PC-3 (cell line): ENCODE results near the gene FNDC10. TPM values are rescaled to one million over a fixed set of nuclear protein-coding genes. Genes with fewer than 3 reads are reported as not detected.
A peak's percentile ranks its signal among the peaks of the same experiment; 100 is the strongest.

Experiments used
- ATAC-seq: fragments of 200-7000 bp; cut with Tn5 transposase; 2 replicates; pipeline ENCODE4 v1.9.1; 2020; ENCODE audit warnings: mild to moderate bottlenecking, moderate library complexity
- BruUV-seq: library from RNA; stranded (reverse); fragments of 400-500 nt; replicated peaks from 2 replicates; lab custom pipeline; 2021; lab: Mats Ljungman, UMichigan
- CTCF ChIA-PET: fragments of 300-600 bp; sonication (Branson Sonifier 250); formaldehyde crosslinking; loops from one replicate; lab custom pipeline; 2022; ENCODE audit warnings: antibody characterized with exemption; lab: Charles Lee
- POLR2A ChIA-PET: fragments of 300-600 bp; sonication (Branson Sonifier 250); formaldehyde crosslinking; loops from one replicate; lab custom pipeline; 2022; ENCODE audit warnings: antibody characterized with exemption; ENCODE audit not compliant: unreplicated experiment; lab: Charles Lee
- DNase-seq: peaks from one replicate; pipeline ENCODE4 v3.0.0-alpha.2; 2015
- H2AFZ ChIP-seq: fragments of 300-600 bp; sonication (generic); 2 replicates; pipeline ENCODE4 v1.6.0; 2016; ENCODE audit warnings: antibody characterized with exemption, low read length
- H3F3A ChIP-seq: fragments of 300-600 bp; sonication (generic); one replicate; pipeline ENCODE4 v1.6.0; 2017; ENCODE audit warnings: antibody characterized with exemption, low read length, control low read depth, mild to moderate bottlenecking; ENCODE audit not compliant: unreplicated experiment
- H3K27ac ChIP-seq: fragments of 300-600 bp; sonication (generic); 2 replicates; pipeline ENCODE4 v1.5.1; 2016; ENCODE audit warnings: mild to moderate bottlenecking, low read length
- H3K27me3 ChIP-seq: fragments of 300-600 bp; sonication (generic); 2 replicates; pipeline ENCODE4 v1.6.1; 2016; ENCODE audit warnings: low read length, mixed read lengths
- H3K36me3 ChIP-seq: fragments of 300-600 bp; sonication (generic); 2 replicates; pipeline ENCODE4 v1.6.1; 2016; ENCODE audit warnings: low read depth, mixed run types, low read length, mixed read lengths
- H3K4me1 ChIP-seq: fragments of 300-600 bp; sonication (generic); 2 replicates; pipeline ENCODE4 v1.5.1; 2016; ENCODE audit warnings: low read length; ENCODE audit not compliant: insufficient read depth
- H3K4me2 ChIP-seq: fragments of 300-600 bp; sonication (generic); 2 replicates; pipeline ENCODE4 v1.6.0; 2016; ENCODE audit warnings: low read length
- H3K4me3 ChIP-seq: fragments of 300-600 bp; sonication (generic); 2 replicates; pipeline ENCODE4 v1.5.1; 2016; ENCODE audit warnings: mild to moderate bottlenecking, low read length, mixed read lengths
- H3K79me2 ChIP-seq: fragments of 300-600 bp; sonication (generic); 2 replicates; pipeline ENCODE4 v1.6.1; 2017; ENCODE audit warnings: low read length, mixed read lengths
- H3K9ac ChIP-seq: fragments of 300-600 bp; sonication (generic); 2 replicates; pipeline ENCODE4 v1.6.0; 2016; ENCODE audit warnings: mild to moderate bottlenecking, low read length
- H3K9me2 ChIP-seq: fragments of 300-600 bp; sonication (generic); replicated peaks from 2 replicates; pipeline ENCODE4 v1.6.1; 2016; ENCODE audit warnings: mixed run types, low read length, mixed read lengths
- H3K9me3 ChIP-seq: fragments of 300-600 bp; sonication (generic); 2 replicates; pipeline ENCODE4 v1.6.1; 2016; ENCODE audit warnings: low read length, mixed read lengths
- H4K20me1 ChIP-seq: fragments of 300-600 bp; sonication (generic); 2 replicates; pipeline ENCODE4 v1.6.1; 2016; ENCODE audit warnings: low read length, mixed read lengths
- CTCF ChIP-seq: fragments of 300-600 bp; sonication (generic); conservative IDR thresholded peaks from 2 replicates; pipeline ENCODE4 v1.5.1; 2017; ENCODE audit warnings: antibody characterized with exemption, low read depth, mild to moderate bottlenecking, low read length
- EZH2 ChIP-seq: fragments of 300-600 bp; sonication (generic); IDR thresholded peaks from one replicate; pipeline ENCODE4 v1.6.1; 2017; ENCODE audit warnings: antibody characterized with exemption, mild to moderate bottlenecking, low read length; ENCODE audit not compliant: unreplicated experiment
- EZH2phosphoT487 ChIP-seq: fragments of 300-600 bp; sonication (generic); IDR thresholded peaks from 2 replicates; pipeline ENCODE4 v1.6.1; 2018; ENCODE audit warnings: mild to moderate bottlenecking, antibody characterized with exemption, low read length, borderline replicate concordance
- intact Hi-C: fragments of 100-400 bp; cut with micrococcal nuclease; formaldehyde crosslinking; loops from 2 replicates; pipeline ENCODE4 v1.9.0; 2023
- total RNA-seq: library from RNA; depleted of rRNA; stranded (reverse); fragments of >200 nt; gene quantifications from 2 replicates; pipeline ENCODE4 v1.2.3, GENCODE V29; 2014

The FNDC10 gene
- total RNA-seq, 1 experiment from 2014 or later, result 8.8 TPM

- no peak overlapping the region for H3K27ac ChIP-seq
- peaks cover 3% of the 10 kb centered on the region for H3F3A ChIP-seq
- no peak overlapping the region for H3K4me3 ChIP-seq
- H3K4me1 ChIP-seq, result peaks cover 25% of the 10 kb centered on the region
- no peak overlapping the region for H3K9ac ChIP-seq
- H3K9me2 ChIP-seq, result no peaks in the 10 kb centered on the region
- H3K27me3 ChIP-seq, result no peaks in the 10 kb centered on the region
- H3K79me2 ChIP-seq, result peaks cover 35% of the 10 kb centered on the region
- BruUV-seq, result no TSS peak
- no peak for TF ChIP-seq EZH2
- no peak for TF ChIP-seq CTCF
- TF ChIP-seq EZH2phosphoT487, result no peak
- DNase-seq (no peak), ATAC-seq (no peak)
- no peak overlapping the region for H2AFZ ChIP-seq
- no peaks in the 10 kb centered on the region; the same call in 1 of the 2 replicates for H3K36me3 ChIP-seq
- peaks cover 16% of the 10 kb centered on the region; the same call in 1 of the 2 replicates for H4K20me1 ChIP-seq
- ChIA-PET POLR2A (no interaction called here), CTCF (no interaction called here)
- no peaks in the 10 kb centered on the region for H3K9me3 ChIP-seq
- H3K4me2 ChIP-seq, result no peak overlapping the region
- intact Hi-C loops, result loop anchor here (10.0 kb wide), 1 partner anchor 554 kb away; no protein-coding TSS in a partner anchor
Measured at GRCh38 chr1:1618396-1619068, 18.6 kb upstream of the FNDC10 start.

- ATAC-seq (no peak), DNase-seq (no peak)
- peaks cover 16% of the 10 kb centered on the region; the same call in 1 of the 2 replicates for H4K20me1 ChIP-seq
- peaks cover 39% of the 10 kb centered on the region for H3K79me2 ChIP-seq
- H3K9me2 ChIP-seq, result no peaks in the 10 kb centered on the region
- intact Hi-C loops, result loop anchor here (10.0 kb wide), 1 partner anchor 553 kb away; no protein-coding TSS in a partner anchor
- H3K27me3 ChIP-seq, result no peaks in the 10 kb centered on the region
- no peak overlapping the region for H3K9ac ChIP-seq
- no peak overlapping the region for H2AFZ ChIP-seq
- POLR2A ChIA-PET, result no interaction called here
- H3K4me1 ChIP-seq, result peaks cover 28% of the 10 kb centered on the region
- peaks cover 4% of the 10 kb centered on the region for H3F3A ChIP-seq
- H3K4me2 ChIP-seq, result peak overlapping the region; percentile 84; the same call in 1 of the 2 replicates
- no TSS peak for BruUV-seq
- no peak overlapping the region for H3K4me3 ChIP-seq
- TF ChIP-seq CTCF (no peak), EZH2 (no peak), EZH2phosphoT487 (no peak)
- H3K27ac ChIP-seq, result no peak overlapping the region
- CTCF ChIA-PET, result no interaction called here
- no peaks in the 10 kb centered on the region; the same call in 1 of the 2 replicates for H3K36me3 ChIP-seq
- H3K9me3 ChIP-seq, result no peaks in the 10 kb centered on the region
Measured at GRCh38 chr1:1617925-1618324, 18.0 kb upstream of the FNDC10 start.

GRCh38 chr1:1617516-1617915 is 17.6 kb upstream of the FNDC10 start:
- Histone ChIP-seq H3K79me2 (peaks cover 39% of the 10 kb centered on the region), H3K4me3 (peak overlapping the region; percentile 94), H3K4me1 (peaks cover 28% of the 10 kb centered on the region), H3K9me2 (no peaks in the 10 kb centered on the region), H3F3A (peaks cover 4% of the 10 kb centered on the region), H3K9me3 (no peaks in the 10 kb centered on the region), H3K27ac (no peak overlapping the region), H3K9ac (no peak overlapping the region), H3K27me3 (no peaks in the 10 kb centered on the region), H3K36me3 (no peaks in the 10 kb centered on the region; the same call in 1 of the 2 replicates), H4K20me1 (peaks cover 16% of the 10 kb centered on the region; the same call in 1 of the 2 replicates), H3K4me2 (peak overlapping the region; percentile 84), H2AFZ (no peak overlapping the region)
- ChIA-PET POLR2A (no interaction called here), CTCF (no interaction called here)
- TSS peak; percentile 41 for BruUV-seq
- no peak for ATAC-seq
- intact Hi-C loops, result loop anchor here (10.0 kb wide), 1 partner anchor 553 kb away; no protein-coding TSS in a partner anchor
- no peak for TF ChIP-seq CTCF
- TF ChIP-seq EZH2phosphoT487, result no peak
- no peak for TF ChIP-seq EZH2
- no peak for DNase-seq
